HUES64 (cell line): Measurements from ENCODE around the gene TSSK2.

Experiments
- H3K27ac ChIP-seq: 2 replicates; pipeline ENCODE4 v1.7.0; 2013; ENCODE audit warnings: low read depth, low read length, inconsistent platforms
- H3K27me3 ChIP-seq: 2 replicates; pipeline ENCODE4 v1.6.1; 2013; ENCODE audit warnings: mild to moderate bottlenecking, low read length; ENCODE audit not compliant: insufficient read depth
- H3K36me3 ChIP-seq: 2 replicates; pipeline ENCODE4 v1.6.1; 2013; ENCODE audit warnings: mild to moderate bottlenecking, low read length; ENCODE audit not compliant: insufficient read depth
- H3K4me1 ChIP-seq: 2 replicates; pipeline ENCODE4 v1.6.1; 2013; ENCODE audit warnings: mild to moderate bottlenecking, low read length, moderate library complexity; ENCODE audit not compliant: insufficient read depth
- H3K4me3 ChIP-seq: 2 replicates; pipeline ENCODE4 v1.5.1; 2013; ENCODE audit warnings: mild to moderate bottlenecking, low read length, moderate library complexity
- H3K9ac ChIP-seq: 2 replicates; pipeline ENCODE4 v1.6.1; 2013; ENCODE audit warnings: mild to moderate bottlenecking, low read depth, low read length
- H3K9me3 ChIP-seq: 2 replicates; pipeline ENCODE4 v1.6.1; 2013; ENCODE audit warnings: low read depth, low read length; ENCODE audit not compliant: insufficient read depth
- WGBS: fragments of 150-250, 120-280 bp; methylation state at CpG from one replicate; pipeline ENCODE4 v1.1.7; 2013; ENCODE audit warnings: missing lambda C conversion rate; 5-methylcytosine and 5-hydroxymethylcytosine counted together

TSSK2 gene

DNA sequence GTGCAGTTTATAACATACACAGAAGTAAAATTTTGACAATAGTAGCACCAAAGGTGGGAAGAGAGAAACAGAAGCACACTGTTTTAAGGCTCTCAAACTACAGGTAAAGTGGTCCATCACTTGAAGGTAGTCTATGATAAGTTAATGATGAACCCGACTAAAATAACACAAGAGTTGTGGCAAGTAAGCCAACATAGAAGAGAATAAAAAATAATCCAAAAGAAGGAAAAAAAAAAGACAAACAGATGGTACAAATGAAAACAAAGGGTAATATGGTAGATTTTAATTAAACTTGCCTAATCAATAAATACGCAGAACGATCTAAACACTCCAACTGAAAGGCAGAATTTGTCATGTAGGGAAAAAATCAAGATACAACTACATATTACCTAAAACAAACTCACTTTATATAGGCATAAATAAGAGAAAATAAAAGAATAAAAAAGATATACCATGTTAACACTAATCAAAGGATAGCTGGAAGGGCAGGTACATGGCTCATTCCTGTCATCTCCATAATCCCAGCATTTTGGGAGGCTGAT lies 40.5 kb upstream of the TSSK2 start:
- no peaks in the 10 kb centered on the region for H3K9me3 ChIP-seq
- H3K27ac ChIP-seq = no peak overlapping the region
- H3K4me3 ChIP-seq = no peak overlapping the region
- H3K36me3 ChIP-seq = peaks cover 12% of the 10 kb centered on the region
- H3K9ac ChIP-seq = no peak overlapping the region
- H3K4me1 ChIP-seq = peaks cover 6% of the 10 kb centered on the region
- 100% methylated on average over 1 of the region's 3 CpGs for WGBS
- no peaks in the 10 kb centered on the region for H3K27me3 ChIP-seq

DNA sequence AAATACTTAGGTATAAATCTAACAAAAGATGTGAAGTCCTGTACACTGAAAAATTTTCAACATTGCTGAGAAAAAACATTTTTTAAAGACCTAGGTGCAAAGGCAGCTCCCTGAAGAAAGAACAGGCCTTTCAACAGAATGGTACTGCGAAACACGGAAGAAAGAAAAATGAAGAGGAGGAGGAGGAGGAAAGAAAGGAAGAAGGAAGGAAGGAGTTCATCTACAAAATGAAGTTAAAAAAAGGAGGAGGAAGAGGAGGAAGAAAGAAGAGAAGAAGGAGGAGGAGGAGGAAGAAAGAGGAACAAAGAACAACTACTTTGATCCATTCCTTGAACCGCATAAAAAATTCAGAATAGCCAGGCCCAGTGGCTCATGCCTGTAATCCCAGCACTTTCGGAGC lies 38.4 kb upstream of the TSSK2 start:
- 94% methylated on average over 4 of the region's 4 CpGs for WGBS
- Histone ChIP-seq H3K9ac (no peak overlapping the region), H3K27ac (no peak overlapping the region), H3K4me1 (no peaks in the 10 kb centered on the region), H3K9me3 (no peaks in the 10 kb centered on the region), H3K4me3 (no peak overlapping the region), H3K27me3 (no peaks in the 10 kb centered on the region), H3K36me3 (peaks cover 12% of the 10 kb centered on the region)

DNA sequence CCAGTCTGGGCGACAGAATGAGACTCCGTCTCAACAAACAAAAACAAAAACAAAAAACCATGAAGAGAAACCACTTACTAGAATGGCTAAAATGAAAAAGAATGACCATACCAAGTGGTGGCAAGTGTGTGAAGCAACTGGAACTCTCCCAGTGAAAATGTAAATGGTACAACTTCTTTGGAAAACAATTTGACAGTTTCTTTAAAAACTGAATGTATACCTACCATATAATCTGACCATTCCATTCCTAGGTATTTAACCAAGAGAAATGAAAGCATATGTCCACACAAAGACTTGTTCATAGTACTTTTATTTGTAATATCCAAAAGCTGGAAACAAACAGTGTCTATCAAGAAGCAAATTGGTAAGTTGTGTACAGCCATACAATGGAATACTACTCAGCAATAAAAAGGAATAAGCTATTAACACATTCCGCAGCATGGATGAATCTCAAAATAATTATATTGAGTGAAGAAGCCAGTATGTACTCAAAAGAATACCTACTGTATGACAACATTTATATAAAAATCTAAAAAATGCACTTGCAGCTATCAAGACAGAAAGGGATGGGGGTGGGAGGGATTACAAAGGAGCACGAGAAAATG lies 36.6 kb upstream of the TSSK2 start:
- H3K4me3 ChIP-seq = no peak overlapping the region
- H3K9me3 ChIP-seq = no peaks in the 10 kb centered on the region
- H3K27me3 ChIP-seq = no peaks in the 10 kb centered on the region
- no peak overlapping the region for H3K9ac ChIP-seq
- no peak overlapping the region for H3K27ac ChIP-seq
- 100% methylated on average over 3 of the region's 4 CpGs for whole genome bisulfite sequencing
- H3K36me3 ChIP-seq = no peaks in the 10 kb centered on the region
- no peaks in the 10 kb centered on the region for H3K4me1 ChIP-seq

DNA sequence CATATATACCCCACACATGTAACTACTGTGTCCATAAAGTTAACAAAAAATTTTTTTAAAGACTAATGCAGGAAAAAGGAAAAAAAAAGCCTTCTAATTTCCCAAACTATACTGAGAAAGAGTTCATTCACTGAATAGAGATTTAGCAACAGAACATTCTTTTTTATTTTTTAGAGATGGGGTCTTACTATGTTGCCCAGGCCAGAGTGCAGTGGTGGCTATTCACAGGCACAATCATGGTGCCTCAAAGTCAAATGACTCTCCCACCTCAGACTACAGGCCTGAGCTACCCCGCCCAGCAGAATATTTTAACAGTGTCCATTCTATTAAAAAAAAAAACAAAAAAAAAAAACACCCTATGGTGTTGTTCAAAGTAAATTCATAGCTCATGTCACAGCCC lies 34.6 kb upstream of the TSSK2 start:
- 0 out of 2 replicates have a peak, but pooled peaks cover 2% of the 10 kb centered on the region for H3K36me3 ChIP-seq
- no peak overlapping the region for H3K4me3 ChIP-seq
- no peak overlapping the region for H3K9ac ChIP-seq
- no peaks in the 10 kb centered on the region for H3K9me3 ChIP-seq
- H3K4me1 ChIP-seq = no peaks in the 10 kb centered on the region
- H3K27me3 ChIP-seq = no peaks in the 10 kb centered on the region
- WGBS = 73% methylated on average over 1 of the region's 1 CpG
- no peak overlapping the region for H3K27ac ChIP-seq

DNA sequence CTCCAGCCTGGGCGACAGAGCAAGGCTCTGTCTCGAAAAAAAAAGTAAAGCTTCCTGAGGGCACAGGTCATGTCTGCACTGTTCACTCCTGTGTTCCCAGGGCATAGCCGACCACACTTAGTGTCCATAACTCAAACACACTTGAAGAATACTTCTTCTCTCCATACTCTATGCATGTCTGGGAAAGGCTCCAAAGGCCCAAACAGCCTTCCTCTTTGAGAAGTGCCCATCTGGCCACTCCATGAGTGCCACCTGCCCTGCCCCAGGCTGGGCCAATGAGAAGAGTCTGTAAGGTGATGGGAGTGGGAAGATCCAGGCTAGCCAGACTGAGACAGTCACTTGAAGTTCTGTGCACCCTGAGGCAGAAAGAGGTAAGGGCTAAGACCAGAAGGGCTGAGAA lies 33.6 kb upstream of the TSSK2 start:
- Histone ChIP-seq H3K9ac (no peak overlapping the region), H3K4me3 (no peak overlapping the region), H3K36me3 (0 out of 2 replicates have a peak, but pooled peaks cover 2% of the 10 kb centered on the region), H3K27me3 (no peaks in the 10 kb centered on the region), H3K4me1 (no peaks in the 10 kb centered on the region), H3K27ac (no peak overlapping the region), H3K9me3 (no peaks in the 10 kb centered on the region)
- WGBS = 91% methylated on average over 3 of the region's 3 CpGs

DNA sequence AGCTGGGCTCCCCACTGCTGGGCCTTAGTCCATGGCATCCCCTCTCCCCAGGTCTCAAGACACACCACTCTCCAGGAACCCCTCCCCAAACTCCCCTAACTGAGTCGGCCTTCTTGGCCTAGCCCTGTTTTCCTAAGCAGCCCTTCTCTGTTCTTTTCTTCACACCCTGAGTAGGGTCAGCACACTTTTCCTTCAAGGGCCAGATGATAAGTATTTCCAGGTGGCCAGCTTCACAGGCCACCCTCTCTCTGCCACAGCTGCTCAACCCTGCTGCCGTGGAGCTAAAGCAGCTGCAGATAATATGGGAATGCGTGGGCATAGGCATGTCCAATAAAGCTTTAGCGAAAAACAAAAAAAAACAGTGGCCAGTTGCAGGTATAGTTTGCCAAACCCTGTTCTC lies 33.0 kb upstream of the TSSK2 start:
- no peak overlapping the region for H3K9ac ChIP-seq

DNA sequence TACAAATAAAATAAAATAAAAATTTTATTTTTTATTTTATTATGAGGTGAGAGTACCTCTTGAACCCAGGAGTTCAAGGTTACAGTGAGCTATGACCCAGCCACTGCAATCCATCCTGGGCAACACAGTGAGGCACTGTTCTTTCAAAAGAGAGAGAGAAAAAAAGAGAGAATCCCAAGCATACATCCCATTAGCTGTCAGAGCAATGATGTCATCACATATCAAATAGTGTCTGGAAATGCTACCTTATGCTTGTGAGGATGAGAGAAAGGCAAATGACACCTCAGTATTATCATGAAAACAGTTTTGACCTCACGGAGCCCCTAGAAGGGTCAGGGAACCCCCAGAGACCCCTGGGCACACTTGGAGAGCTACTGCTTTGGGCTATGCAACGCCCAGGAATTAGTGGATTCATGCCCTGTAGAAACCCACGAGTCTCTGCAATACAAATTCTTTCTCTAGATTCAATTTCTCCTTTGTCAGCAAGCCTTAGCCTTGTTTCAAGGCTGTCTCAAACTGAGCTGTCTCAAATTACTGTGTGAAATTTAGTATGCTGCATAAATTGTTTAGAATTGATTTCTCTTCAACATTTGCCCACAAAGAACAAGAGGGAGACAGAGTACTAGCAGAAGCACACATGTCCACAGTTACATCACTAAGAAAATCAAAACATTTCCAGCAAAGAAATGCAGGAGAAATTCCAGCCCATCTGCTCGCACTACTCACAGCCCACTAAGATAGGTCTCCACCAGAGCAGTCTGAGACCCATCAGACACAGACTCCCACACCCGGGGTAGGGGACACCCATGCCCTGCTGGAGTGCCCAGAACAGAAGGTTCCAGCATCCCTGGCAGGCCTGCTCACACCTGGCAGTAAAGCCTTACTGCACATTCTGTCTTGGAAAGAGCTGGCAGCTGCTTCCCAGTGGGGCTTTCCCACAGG lies 27.0 kb upstream of the TSSK2 start:
- H3K27ac ChIP-seq = no peak overlapping the region
- H3K9ac ChIP-seq = no peak overlapping the region
- no peak overlapping the region for H3K4me3 ChIP-seq
- H3K4me1 ChIP-seq = no peaks in the 10 kb centered on the region
- 0 out of 2 replicates have a peak, but pooled peaks cover 2% of the 10 kb centered on the region for H3K36me3 ChIP-seq
- H3K9me3 ChIP-seq = no peaks in the 10 kb centered on the region
- 92% methylated on average over 5 of the region's 5 CpGs for WGBS
- H3K27me3 ChIP-seq = no peaks in the 10 kb centered on the region

More for the DNA sequence above, 33.0 kb upstream of the TSSK2 start:
- Histone ChIP-seq H3K9me3 (no peaks in the 10 kb centered on the region), H3K27me3 (no peaks in the 10 kb centered on the region), H3K4me1 (no peaks in the 10 kb centered on the region), H3K4me3 (no peak overlapping the region), H3K36me3 (0 out of 2 replicates have a peak, but pooled peaks cover 2% of the 10 kb centered on the region), H3K27ac (no peak overlapping the region)
- WGBS = 93% methylated on average over 4 of the region's 4 CpGs

DNA sequence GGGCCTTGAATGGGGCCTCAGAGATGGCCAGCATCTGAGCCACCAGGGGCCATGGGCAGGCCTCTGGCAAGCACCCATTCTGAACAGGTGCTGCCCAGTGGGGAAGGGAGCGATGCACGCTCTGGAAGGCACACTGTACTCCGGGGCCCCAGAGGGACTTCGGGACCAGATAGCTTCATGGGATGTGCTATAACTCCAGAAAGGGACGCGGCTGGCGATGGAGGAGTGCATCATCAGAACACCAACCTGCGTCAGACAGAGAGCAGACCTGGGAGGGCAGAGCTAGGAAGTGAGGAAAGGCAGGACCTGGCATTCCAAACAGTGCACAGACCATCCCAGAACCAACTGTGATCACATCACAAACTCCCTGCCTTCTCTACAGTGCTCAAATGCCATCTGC lies 25.7 kb upstream of the TSSK2 start:
- 0 out of 2 replicates have a peak, but pooled peaks cover 2% of the 10 kb centered on the region for H3K36me3 ChIP-seq
- H3K9ac ChIP-seq = no peak overlapping the region
- no peaks in the 10 kb centered on the region for H3K27me3 ChIP-seq
- H3K27ac ChIP-seq = no peak overlapping the region
- H3K9me3 ChIP-seq = no peaks in the 10 kb centered on the region
- H3K4me1 ChIP-seq = peaks cover 10% of the 10 kb centered on the region
- no peak overlapping the region for H3K4me3 ChIP-seq
- WGBS = 95% methylated on average over 8 of the region's 8 CpGs

DNA sequence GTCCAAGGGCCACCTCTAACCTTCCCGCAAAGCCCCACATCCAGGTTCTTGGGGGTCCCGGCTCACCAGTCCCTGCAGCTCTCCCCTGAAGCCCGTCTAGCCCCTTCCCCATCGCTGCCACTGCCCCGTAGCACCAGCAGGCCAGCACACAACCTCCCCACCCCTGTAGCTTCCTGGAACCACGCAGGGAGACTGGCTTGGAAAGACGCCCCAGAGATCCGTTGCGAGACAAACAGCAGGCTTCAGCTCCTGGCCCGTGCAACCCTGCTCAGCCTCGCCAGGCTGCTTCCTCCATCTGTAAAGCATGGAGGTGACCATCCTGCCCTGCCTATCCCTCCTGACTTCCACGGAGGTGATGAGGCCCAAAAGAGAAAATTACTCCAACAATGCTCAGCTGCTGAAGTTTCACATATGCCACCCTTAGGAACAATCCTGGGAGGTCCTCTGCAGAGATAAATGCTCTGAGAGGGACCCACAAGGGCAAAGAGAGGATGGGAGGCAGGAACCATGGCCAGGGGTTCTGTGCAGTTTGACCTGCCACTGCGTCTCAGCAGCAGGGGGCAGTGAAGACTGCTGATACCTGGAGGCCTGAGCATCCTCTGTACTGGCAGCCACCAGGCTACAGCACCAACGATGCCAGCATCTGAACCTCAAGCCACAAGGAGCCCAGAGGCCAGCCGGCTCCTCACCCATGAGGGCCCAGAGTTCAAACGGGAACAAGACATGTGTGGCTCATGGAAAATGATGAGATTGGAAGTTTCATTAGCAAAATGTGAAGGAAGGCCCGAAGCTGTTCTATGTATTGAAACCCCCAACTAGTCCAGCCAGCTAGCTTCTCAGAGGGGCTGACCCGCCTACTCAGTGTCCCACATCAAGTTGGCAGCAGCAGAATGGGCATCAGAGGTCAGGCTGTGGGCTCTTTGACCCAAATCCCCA lies 25.0 kb upstream of the TSSK2 start:
- Histone ChIP-seq H3K4me1 (peaks cover 17% of the 10 kb centered on the region), H3K36me3 (0 out of 2 replicates have a peak, but pooled peaks cover under 1% of the 10 kb centered on the region), H3K27me3 (no peaks in the 10 kb centered on the region), H3K9me3 (no peaks in the 10 kb centered on the region), H3K27ac (no peak overlapping the region), H3K9ac (no peak overlapping the region), H3K4me3 (no peak overlapping the region)
- 84% methylated on average over 18 of the region's 18 CpGs for WGBS

DNA sequence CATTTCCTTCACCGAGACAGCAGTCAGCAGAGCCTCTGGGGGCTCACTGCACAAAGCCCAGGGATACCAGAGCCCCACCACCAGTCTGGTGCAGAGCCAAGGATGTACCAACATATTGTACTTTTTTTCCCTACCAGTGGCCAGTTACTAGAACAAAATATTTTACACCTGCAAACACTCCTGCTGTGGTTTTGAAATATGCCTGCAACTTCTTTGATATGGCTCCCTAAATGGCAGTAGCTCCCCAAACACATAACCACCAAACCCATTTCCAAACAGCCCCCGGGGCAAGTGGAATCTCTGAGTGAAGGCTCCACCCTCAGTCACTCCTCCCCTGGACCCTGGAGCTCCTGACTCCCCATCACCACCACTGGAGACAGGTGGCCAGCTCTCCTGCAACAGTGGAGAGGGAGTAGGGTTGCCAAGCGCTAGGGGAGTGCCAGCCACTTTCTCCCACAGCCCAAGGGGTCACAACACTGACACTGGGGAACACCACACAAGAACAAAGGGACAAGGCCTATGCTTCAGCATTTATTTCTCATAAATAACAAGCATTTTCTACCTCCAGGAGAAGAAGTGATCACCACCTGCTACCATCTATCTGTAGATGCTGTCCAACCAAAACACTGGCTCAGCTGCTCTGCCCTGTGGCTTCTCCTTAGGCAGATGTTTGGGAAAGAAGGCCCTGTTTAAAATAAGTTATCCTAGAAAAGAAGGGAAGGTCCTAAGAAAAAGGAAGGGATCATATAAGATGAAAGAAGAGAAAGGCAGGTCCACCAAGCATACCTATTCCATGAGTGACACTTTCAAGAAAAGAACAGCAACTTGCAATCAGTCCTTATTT lies 24.0 kb upstream of the TSSK2 start:
- Histone ChIP-seq H3K9ac (no peak overlapping the region), H3K4me3 (no peak overlapping the region), H3K36me3 (no peaks in the 10 kb centered on the region), H3K9me3 (no peaks in the 10 kb centered on the region), H3K4me1 (peaks cover 22% of the 10 kb centered on the region), H3K27ac (no peak overlapping the region), H3K27me3 (no peaks in the 10 kb centered on the region)
- 95% methylated on average over 3 of the region's 3 CpGs for WGBS
